ENCODE results near the gene TBC1D9B. TPM values are rescaled to one million over a fixed set of nuclear protein-coding genes. Genes with fewer than 3 reads are reported as not detected.

The TBC1D9B gene
- total RNA-seq, 1 experiment from 2014 or later: 70.9 TPM

- TF ChIP-seq TEAD4 (CRISPR knock-in tag; IDR thresholded peaks at IDR 0.05): no peak
- no peak for TF ChIP-seq GTF2I (CRISPR knock-in tag; conservative IDR thresholded peaks at IDR 0.05)
- no peak for TF ChIP-seq USF1 (CRISPR knock-in tag; IDR thresholded peaks at IDR 0.05)
- TF ChIP-seq SOX15 (CRISPR knock-in tag; IDR thresholded peaks at IDR 0.05): no peak
Observed at GRCh38 chr5:179900206-179900605, 7.5 kb downstream of the TBC1D9B start (continued).

- DNase-seq (ENCODE audit: low spot score) (no peak), ATAC-seq (no peak)
- ChIA-PET POLR2A (no interaction called here), CTCF (interaction anchor here (0.9 to 1.2 kb wide), 2 partner anchors 79 to 94 kb away, joined by 3 to 5 read pairs; no protein-coding TSS in a partner anchor)
- H3K36me3 Mint-ChIP-seq: peaks cover 35% of the 10 kb centered on the region
- no peaks in the 10 kb centered on the region for H3K27me3 Mint-ChIP-seq (ENCODE audit: low read depth)
- peaks cover 13% of the 10 kb centered on the region for H3K4me1 Mint-ChIP-seq
- TF ChIP-seq AR (CRISPR knock-in tag; IDR thresholded peaks at IDR 0.05) (no peak), NR3C1 (CRISPR knock-in tag; conservative IDR thresholded peaks at IDR 0.05; ENCODE audit: low read depth) (no peak), OVOL2 (CRISPR knock-in tag; IDR thresholded peaks at IDR 0.05; ENCODE audit: borderline replicate concordance) (no peak)
- H3K27ac Mint-ChIP-seq: no peak overlapping the region
- no peak overlapping the region for H3K4me3 Mint-ChIP-seq
- H3K9me3 Mint-ChIP-seq: no peaks in the 10 kb centered on the region
Observed at GRCh38 chr5:179895861-179896260, 11.8 kb downstream of the TBC1D9B start.

GRCh38 chr5:179893958-179894895, 13.5 kb downstream of the TBC1D9B start:
- CTCF ChIA-PET: interaction anchor here (1.2 kb wide), 1 partner anchor 12 kb away, joined by 3 read pairs; no protein-coding TSS in a partner anchor

More at GRCh38 chr5:179893958-179894895, 13.5 kb downstream of the TBC1D9B start:
- TF ChIP-seq MXD4 (CRISPR knock-in tag; IDR thresholded peaks at IDR 0.05; ENCODE audit: borderline replicate concordance): no peak
- no peak for TF ChIP-seq FOXP4 (CRISPR knock-in tag; IDR thresholded peaks at IDR 0.05)
- TF ChIP-seq ZNF232 (CRISPR knock-in tag; IDR thresholded peaks at IDR 0.05): no peak
- no peak for TF ChIP-seq CREB1 (CRISPR knock-in tag; IDR thresholded peaks at IDR 0.05)
- no peak for TF ChIP-seq ZNF512 (CRISPR knock-in tag; IDR thresholded peaks at IDR 0.05; ENCODE audit: borderline replicate concordance)
- no peak for TF ChIP-seq KAT7 (CRISPR knock-in tag; IDR thresholded peaks at IDR 0.05; ENCODE audit: borderline replicate concordance)
- no peak for TF ChIP-seq ZNF121 (CRISPR knock-in tag; IDR thresholded peaks at IDR 0.05)
- no peak for TF ChIP-seq STAT6 (CRISPR knock-in tag; conservative IDR thresholded peaks at IDR 0.05; ENCODE audit: low read depth)
- no peak for TF ChIP-seq AR (CRISPR knock-in tag; IDR thresholded peaks at IDR 0.05)
- Mint-ChIP-seq H3K9me3 (no peaks in the 10 kb centered on the region), H3K4me3 (no peak overlapping the region), H3K27me3 (ENCODE audit: low read depth) (no peaks in the 10 kb centered on the region), H3K27ac (no peak overlapping the region), H3K36me3 (peaks cover 37% of the 10 kb centered on the region), H3K4me1 (peaks cover 13% of the 10 kb centered on the region)
- POLR2A ChIA-PET: no interaction called here
- ATAC-seq (no peak), DNase-seq (ENCODE audit: low spot score) (no peak)
